ENCODE data around the gene IGSF3.
"Not testable (repeated sequence)": the region's sequence is repeated elsewhere in the genome, so short reads cannot be mapped to it uniquely, and the experiment has no call there.

IGSF3 gene

DNA sequence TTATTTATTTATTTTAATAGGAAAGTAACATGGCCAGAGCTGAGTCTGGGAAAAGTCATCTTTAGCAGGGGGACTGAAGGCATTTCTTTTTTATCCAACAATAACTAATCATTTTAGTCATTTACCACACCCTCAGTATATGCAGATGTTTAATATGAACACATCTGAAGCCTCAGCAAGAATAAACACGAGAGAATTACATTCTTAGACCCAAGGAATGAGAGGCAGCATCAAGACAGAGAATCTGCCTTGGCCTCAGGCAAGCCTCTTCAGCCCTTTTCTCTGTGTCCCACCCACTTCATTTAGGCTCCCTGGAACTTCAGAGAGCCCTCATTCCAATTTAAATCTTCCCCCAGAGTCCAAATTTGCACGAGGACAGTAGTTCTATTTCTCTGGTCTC, 17.0 kb upstream of the IGSF3 start:
- no peak for DNase-seq

DNA sequence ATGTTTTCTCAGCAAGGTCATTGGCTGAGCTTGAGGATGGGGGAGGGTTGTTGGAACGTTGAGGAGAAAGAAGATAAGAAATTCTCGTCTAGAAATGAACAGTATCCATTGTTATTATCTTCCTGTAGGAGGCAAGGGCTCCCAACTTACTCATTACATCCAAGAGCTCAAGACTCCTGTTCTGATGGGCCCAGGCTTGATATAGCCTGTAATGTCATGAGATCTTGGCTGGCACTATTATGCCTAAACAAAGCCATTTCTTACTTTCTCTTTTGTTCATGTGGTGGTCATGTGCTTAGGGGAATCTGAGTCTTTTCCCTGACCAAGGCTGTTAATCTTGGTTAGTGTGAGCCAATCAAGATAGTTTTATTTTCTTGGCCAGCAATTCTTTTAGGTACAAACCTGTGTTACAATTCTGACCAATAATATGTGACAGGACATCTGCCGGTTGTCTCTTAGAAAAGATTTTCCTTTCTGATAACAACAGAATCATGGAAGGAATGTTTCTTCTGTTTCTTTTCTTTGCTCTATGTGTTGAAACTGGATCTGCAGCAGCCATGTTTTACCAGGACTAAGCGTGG, 15.2 kb upstream of the IGSF3 start:
- no peak for DNase-seq

DNA sequence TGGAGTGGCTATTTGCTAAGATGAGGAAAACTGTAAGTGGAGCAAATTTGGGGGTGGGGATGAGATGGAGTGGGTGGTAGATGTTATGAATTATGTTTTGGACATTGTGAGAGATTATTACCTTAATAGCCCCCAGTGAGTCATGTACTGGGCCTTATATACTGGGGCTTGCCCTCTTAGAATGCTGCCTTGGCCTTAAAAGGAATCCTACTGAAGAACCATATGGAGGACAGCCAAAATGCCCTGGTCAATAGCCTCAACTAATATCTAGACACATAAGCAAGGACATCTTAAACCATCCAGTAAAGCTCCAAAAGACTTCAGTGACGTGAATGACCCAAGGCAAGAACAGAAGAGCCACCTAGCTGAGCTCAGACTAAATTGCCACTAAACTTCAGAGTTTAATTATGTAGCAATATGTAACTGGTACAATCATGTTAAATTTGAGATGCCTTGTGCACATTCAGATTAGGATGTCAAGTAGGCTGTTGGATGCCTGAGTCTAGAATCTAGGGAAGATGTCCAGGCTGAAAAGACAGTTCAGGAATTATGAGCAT, 13.9 kb upstream of the IGSF3 start:
- no peak for DNase-seq

DNA sequence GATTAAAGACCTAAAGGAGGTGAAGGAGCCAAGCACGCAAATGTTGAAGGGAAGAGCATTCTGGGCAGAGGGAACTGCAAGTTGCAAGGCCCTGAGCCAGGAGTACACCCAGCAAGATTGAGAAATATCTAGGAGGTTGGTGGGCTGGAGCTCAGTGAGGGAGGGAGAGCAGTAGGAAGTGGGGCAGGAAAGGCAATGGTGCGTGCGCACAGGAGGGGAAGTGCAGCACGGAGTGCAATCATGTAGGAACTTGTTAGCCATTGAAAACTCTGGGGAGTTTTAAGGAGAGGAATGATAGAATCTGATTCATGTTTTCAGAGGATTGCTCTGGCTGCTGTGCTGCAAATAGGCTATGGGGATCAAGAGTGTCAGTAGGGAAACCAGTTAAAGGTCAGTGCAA, 13.2 kb upstream of the IGSF3 start:
- no peak for DNase-seq

DNA sequence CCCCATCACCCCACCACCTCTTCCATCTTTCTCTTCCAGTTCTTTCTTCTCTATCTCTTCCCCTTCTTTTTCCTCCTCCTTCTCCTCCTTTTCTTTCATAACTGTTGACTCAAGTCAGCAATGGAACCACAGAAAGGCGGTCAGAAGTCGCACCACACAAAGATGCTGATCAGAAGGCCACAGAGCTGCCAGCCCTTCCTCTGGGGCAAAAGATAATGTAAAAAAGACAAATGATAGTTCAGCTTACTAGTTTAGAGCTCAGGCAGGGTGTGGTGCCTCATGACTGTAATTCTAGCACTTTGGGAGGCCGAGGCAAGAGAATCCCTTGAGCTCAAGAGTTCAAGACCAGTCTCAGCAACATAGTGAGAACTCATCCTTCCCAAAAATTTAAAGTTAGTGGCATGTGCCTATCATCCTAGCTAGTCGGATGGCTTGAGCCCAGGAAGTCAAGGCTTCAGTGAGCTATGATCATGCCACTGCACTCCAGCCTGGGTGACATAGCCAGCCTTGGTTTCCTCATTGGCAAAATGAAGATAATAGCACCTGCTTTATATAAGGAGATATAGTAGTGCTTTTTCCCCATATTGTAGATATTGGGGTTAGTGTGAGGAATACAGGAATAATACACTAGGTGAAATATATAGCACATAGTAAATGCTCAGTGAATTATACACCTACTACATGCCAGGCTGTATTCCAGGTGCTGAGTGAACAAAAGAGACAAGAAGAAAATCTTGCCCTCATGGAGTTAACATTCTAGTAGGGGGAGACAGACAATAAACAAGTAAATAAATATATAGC, 12.5 kb upstream of the IGSF3 start:
- DNase-seq, result no peak

DNA sequence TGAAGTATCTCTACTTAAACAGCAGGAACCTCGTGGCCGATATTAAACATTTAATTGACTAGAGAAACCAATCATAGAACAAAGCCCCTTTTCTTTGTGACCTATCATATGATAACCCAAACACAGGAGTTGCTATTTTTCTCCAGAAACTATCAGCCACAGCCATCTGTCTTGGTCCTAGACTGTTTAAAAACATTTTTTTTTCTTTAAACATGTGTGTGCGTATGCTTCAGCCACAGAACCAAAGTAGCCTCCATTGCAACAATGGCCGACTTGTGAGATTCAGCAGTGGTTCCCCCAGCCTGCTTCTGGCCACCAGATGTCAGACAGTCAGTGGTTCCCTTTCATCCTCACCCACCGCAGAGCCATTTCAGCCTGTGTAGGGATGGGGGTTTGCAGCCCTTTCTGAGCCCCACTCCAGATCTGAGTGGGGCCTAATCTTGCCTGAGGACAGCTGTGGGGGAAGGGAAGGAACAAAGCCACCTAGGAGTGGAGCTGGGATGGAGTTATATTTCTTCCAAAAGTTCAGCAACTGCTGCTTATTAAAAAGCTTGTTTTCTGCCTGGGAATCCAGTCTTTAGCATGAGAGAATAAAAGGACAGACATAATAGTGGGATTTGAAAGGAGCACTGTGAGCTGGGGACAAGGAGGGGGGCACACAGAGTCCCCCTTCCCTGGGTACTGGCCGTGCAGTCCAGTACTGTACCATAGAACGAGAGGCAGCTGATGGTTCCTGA, 11.7 kb upstream of the IGSF3 start:
- DNase-seq, result no peak

DNA sequence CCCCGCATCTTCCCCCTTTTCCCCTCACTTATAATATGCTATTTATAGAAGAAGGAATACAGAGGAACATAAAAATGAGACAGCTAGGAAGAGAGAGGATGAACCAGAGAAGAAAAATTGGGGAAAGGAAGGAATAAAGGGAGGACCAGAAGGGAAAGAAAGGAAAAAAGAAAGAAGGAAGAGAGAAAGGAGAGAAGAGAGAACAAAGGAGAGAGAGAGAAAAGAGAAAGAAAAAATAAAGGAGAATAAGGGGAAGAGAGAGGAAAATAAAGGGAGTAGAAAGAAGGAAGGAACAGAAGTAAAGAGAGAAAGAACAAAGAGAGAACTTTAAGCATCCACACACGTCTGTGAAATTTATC, 11.2 kb upstream of the IGSF3 start:
- no peak for DNase-seq

DNA sequence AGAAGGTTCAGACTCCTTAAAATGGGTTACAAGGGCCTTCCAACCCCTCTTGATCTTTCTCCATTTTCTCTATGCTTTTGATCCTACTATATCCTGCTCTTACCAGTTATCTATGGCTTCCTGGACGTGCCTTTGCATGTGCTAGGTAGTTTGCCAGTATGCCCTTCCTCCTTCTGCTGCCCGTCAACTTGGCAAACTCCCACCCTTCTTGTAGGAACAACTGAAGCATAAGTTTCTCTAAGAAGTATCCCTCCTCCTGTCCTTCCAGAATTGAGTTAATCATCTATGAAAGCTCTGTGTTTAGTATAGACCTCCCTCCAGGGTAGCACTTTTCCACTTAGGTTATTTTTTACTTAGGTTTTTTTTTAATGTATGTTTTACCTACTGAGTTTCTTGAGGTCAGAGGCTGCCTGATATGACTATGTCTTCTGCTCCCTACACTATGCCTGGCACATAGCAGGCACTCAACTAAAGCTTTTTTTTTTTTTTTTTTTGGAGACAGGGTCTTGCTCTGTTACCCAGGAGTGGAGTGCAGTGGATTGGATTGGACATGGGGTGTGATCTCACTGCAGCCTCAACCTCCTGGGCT, 10.0 kb upstream of the IGSF3 start:
- DNase-seq, result no peak

DNA sequence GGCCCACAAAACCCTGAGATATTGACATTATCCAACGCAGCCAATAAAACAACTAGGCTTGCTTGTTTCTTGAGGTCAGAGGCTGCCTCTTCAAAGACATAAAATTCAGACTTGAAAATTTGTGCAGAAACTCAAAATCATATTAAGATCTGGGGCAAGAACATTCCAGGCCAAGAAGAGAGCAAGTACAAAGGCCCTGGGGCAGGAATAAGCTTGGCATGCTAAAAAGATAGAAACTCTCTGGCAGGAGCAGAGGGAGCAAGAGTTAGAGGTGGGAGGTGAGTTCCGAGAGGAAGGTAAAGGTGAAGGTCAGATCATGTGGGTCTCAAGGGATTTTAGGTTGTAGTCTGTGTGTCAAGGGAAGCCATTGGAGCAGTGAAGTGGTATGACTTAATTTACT, 8.8 kb upstream of the IGSF3 start:
- DNase-seq, result no peak

DNA sequence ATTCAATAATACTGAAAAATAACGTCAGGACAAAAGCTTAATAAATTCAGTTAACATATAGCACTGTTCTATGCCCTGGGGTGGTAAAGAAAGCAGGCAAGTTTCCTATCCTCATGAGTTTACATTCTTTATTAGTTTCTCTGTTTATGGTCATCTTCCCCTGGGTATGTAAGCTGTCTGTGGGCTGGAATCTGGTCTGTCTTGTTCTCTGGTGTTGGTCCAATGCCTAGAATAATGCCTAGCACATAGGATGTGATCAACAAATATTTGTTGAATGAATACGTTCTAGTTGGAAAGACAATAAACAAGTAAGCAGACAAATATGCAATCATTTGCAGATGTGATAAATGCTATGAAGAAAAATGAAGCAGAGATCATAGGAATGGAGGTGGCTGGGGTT, 7.2 kb upstream of the IGSF3 start:
- DNase-seq, result no peak

DNA sequence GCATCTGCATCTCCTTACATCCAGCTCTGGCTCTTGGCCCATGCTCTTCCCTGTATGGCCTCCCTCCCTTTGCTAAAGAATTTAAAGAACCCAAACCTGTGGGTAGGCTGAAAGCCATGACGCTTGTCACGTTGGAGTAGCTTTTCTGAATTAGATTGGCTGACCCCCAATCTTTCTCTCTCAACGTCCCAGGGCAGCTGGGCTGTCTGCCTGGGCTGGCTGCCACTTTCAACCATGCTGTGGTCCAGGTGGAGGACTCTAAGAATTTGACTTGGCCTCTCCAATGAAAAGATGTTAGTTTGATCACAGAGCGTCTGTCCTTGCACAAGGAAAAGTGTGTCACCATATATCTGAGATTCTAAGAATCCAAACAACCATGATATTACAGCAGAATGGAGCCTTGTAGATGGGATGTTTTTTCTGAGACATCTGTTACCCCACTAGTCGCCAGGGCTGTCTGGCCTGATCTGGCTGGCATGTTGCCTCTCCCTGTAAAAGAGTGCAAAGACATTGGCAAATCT, 6.5 kb upstream of the IGSF3 start:
- no peak for DNase-seq

DNA sequence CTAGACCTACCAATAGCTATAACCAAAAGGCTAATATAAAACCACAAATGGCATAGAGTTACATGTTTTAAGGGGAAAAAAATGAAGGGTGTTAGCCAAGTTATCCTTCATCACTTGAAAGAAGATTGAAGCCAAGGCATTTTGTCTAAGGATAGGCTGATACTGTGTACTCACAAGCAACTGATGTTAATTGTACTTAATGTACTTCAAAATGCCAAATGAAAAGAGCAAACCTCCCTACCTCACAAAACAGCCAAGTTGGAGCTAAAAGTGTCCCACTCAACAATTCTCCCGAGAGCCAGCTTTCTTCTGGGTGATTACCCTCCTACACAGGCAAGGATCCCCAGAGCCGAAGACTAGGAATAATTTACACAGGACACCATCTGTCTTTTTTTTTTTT, 4.4 kb upstream of the IGSF3 start:
- no peak for DNase-seq

DNA sequence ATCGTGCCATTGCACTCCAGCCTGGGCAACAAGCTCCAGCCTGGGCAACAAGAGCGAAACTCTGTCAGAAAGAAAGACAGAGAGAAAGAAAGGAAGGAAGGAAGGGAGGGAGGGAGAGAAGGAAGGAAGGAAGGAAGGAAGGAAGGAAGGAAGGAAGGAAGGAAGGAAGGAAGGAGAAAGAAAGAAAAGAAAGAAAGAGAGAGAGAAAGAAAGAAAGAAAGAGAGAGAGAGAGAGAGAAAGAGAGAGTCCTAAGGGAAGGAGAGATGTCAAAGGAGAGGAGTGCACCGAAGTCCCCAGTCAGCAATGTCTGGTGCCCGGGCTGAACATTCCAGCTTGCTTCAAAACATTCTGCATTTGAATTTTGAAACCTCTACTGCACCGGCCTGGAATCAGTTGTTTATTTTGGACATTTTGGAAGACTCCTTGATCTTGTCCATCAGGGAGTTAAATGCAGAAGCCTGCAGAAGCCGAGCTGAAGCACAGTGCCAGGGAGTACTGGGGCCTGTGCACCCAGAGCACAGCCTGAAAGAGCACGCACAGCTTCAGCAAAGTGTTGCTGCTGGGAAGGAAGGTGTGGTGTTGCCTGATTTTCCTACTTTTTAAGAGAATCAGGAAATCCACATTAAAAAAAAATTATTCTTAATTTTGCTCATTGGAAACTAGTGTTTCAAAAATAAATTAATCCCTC, 3.7 kb upstream of the IGSF3 start:
- no peak for DNase-seq

DNA sequence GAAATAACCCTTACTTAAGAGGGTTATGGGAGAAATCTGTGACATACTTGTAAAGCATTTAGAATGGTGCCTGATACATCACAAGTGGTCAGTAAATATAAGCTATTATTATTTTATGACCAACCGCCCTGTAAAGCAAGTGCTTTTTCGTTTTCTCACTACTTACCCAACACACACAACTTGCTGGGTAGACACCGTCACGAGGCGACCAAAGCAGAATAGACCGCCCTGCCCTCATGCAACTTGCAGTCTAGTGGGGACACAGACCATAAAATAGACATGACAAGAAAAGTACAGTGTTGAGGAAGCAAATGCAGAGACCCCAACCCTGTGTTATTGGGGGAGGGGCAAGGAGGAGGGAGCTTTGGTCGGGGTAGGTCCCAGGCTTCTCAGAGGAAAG, 744 bp upstream of the IGSF3 start:
- no peak for DNase-seq

DNA sequence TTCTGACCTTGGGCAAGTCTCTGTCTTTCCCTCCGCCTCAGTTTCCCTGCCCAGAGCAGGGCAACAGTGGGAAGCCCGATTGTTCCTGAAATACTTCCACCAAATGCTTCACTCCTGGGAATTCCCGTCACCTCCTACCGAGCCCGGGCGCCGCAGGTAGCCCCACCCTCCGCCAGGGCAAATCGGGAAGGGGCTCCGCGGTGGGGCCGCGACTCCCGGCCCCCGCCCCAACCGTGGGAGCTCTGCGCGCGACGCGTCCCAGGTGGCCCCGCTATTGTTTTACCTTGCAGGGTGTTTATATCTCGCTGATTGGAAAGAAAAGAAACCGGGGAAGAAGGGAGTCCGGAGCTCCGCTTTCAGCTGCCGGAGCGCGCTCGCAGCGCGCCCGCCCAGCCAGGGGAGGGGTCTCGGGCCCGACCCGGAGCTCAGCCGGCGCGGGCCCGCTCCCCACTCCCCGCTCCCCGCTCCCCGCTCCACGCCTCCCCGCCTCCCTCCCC, 407 bp downstream of the IGSF3 start:
- no peak for DNase-seq

DNA sequence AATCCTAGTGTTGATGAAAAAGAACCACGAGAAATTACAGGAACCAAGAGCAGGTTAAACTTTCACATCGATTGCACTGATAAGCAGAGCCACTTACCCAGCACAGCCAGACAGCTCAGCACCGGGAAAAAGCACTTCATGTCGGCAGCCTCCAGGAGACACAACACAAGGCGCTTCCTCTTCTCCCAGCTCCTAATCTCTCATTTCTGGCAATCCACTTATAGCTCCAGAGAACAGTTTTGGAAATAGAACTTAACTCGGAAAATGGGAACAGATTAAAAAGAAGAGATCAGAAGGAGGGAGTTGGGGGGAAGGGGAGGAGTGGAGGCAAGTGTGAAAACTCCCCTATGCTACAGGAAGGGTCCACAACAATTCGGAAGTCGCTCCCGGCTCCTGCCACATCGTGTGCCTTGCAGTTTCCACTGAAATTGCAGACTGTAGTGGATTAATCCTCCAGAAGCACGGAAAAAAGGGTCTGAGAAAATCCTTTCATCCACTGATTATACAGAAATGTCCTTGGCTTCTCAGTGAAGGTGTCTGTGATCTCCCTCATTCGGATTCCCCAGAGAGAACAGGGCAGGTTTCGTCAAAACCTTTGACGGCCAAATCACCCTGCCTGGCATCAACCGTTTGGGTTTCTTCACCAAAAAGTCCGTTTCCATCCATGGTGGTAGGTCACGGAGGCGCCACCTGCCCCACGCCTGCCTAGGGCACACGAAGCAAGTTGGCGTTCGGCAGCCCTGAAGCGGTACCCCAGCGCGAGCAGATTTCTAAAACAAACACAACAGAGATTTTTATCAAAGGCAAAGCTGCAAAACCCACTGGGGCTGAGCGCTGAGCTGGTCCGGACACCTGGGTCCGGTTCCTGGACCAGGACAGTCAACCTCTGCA, 1.1 kb downstream of the IGSF3 start:
- DNase-seq, result no peak

DNA sequence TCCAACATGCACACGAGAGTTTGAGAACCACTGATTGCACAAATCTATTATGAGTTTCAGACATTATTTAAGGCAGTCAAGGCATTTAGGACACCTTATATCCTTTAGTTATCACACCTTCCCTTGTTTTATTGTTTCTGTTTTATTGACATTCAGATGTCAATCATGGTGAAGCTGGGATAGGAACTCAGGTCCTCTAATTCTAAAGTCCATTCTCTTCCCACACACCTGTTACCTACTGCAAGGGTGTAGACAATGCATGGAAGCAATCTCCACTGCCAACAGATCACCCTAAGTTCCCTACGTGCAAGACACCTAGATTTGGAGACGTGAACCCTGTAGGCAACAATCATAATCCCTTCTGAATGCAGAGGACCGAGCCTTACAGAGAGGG, 2.6 kb downstream of the IGSF3 start:
- DNase-seq, result no peak

DNA sequence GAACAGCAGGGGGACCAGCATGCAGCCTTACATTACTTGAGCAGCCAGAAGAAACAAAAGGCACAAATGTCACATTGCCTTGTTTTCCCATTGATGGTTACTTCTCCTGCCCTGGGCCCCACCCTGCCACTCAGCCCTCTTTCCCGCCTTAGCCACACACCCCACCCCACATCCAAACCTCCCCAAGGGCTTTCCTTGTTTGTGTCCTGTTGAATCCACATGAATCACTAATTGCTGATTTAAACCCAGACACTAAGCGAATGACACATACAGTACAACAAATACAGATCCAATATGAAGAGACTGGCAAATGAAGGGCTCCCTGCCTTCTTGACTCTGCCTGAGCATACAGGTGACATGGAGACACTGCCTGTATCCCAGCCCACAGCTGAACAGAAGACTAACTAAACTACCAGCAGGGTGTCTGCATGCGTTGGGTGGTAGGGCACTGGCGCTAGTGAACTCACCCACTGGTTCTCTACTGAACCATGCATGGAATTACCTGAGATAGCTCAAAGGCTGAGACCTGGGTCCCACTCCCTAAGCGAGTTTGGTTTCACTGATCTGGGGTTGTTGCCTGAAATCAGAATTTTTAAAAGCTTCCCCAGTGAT, 3.1 kb downstream of the IGSF3 start:
- no peak for DNase-seq

DNA sequence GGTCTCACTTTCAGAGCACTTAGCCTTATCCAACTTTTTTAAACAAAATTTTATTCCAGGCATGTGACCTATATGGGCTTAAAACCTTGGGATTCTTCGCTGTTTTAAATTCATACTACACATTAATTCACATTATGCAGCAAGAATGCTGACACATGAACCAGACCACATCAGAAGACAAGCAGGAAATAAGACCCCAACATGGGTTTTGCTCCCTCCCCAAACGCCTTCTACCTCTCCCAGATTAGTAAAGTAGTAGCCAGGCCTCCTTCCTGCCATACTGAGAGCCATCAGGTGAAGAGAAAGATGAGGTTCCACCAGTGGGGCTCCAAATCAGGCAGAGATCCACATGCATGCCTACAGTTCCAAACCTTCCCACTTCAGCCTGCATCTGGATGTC, 3.7 kb downstream of the IGSF3 start:
- no peak for DNase-seq

DNA sequence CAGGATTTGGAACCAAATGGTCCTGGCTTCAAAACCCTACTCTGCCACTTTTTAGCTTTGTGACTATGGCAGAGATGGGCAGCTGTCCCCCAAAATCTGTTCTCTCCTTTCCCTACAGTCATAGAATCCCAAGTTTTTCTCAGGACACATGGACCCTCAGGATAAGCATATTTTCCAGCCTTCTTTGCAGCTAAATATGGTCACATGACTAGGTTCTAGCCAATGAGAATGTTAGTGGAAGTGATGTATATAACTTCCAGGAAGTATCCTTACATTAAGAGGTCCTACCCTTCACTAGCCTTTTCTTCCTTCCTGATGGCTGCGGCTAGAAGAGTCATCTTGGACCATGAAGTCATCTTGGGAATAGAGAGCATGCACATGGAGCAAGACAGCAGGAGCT, 5.9 kb downstream of the IGSF3 start:
- no peak for DNase-seq

DNA sequence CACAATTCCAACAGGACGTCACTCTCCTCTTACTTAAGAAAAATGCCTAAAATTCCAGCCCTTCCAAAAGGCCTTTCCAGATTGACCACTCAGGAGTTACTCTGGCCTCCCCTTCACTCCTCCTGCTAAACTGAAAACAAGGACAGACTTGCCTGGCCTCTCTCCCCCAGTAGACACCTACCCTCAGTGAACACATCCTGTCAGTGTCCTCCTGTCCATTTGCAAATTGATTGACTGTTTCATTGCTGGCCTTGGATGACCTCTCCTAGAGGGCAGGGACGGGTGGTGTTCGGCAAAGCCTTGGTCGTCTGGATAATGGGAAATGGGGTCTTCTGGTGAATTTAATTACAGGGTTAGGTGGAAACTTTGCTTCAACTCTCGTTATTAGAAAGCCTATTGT, 8.9 kb downstream of the IGSF3 start:
- DNase-seq, result not testable (repeated sequence)
